Cardiac muscle cell (in vitro differentiated cells and primary cell): Measurements from ENCODE around the gene ADSL. TPM values are rescaled to one million over a fixed set of nuclear protein-coding genes. Genes with fewer than 3 reads are reported as not detected.

Source experiments
- DNase-seq, 2 donors: peaks; one replicate each; pipeline versions ENCODE4 v3.0.0 to v3.0.0-alpha.2; 2010 to 2017; ENCODE audit warnings: low read depth in 1 of 2, low spot score in 1 of 2
- H3K27ac ChIP-seq: fragments of 200-600 bp; sonication (generic); 2 replicates; pipeline ENCODE4 v1.5.1; 2016
- H3K27me3 ChIP-seq: fragments of 200-600 bp; sonication (generic); 2 replicates; pipeline ENCODE4 v1.6.0; 2016; ENCODE audit warnings: control low read depth
- H3K36me3 ChIP-seq: fragments of 200-600 bp; sonication (generic); 2 replicates; pipeline ENCODE4 v1.5.1; 2016; ENCODE audit warnings: control low read depth
- H3K4me1 ChIP-seq: fragments of 200-600 bp; sonication (generic); 2 replicates; pipeline ENCODE4 v1.8.1; 2017; ENCODE audit warnings: low read depth, mild to moderate bottlenecking, mixed run types
- H3K4me3 ChIP-seq: fragments of 200-600 bp; sonication (generic); 2 replicates; pipeline ENCODE4 v1.5.1; 2016; ENCODE audit warnings: mild to moderate bottlenecking
- H3K9me3 ChIP-seq: fragments of 200-600 bp; sonication (generic); 2 replicates; pipeline ENCODE4 v1.5.1; 2017; ENCODE audit warnings: low read depth, mild to moderate bottlenecking, control low read depth
- polyA plus RNA-seq: library from polyadenylated mRNA; unstranded; fragments of >200 nt; fragmentation: Nextera tagmentation; extraction: Ambion mirVana; gene quantifications from 2 replicates; pipeline ENCODE4 v1.2.1, GENCODE V29; 2016
- total RNA-seq: library from RNA; depleted of rRNA; stranded (reverse); fragments of >200 nt; gene quantifications from 2 replicates; pipeline ENCODE4 v1.2.3, GENCODE V29; 2016
- TF ChIP-seq, protein P1 (sequence below): IDR thresholded peaks from 2 replicates; pipeline ENCODE4 v1.5.1; 2012; ENCODE audit warnings: low read depth, mild to moderate bottlenecking, low read length

ADSL gene
- total and polyA plus RNA-seq, 2 experiments from 2014 or later = 110 to 116 TPM

DNA sequence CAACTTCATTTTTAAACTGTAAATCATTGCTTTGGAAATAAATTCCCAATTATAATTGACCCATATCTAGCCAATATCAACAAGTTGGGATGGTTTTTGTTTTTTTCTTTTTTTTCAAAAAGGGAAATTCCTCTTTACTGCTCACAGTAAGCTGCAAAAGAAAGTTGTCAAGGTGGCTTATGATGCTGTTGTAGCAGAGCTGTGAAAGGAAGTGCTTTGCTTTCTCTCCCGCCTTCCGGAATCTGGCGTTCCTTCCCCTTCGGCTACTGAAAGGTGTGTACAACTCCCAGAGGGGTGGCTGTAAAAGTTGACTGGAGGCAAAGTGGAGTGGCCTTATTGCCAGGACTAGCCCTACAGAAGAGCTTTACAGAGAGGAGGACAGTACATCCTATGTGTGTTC lies 16.2 kb upstream of the ADSL start:
- no peak for DNase-seq
- Histone ChIP-seq H3K36me3 (peaks cover 34% of the 10 kb centered on the region), H3K4me1 (no peaks in the 10 kb centered on the region), H3K27ac (peak overlapping the region; percentile 12), H3K9me3 (no peaks in the 10 kb centered on the region), H3K4me3 (no peak overlapping the region), H3K27me3 (no peaks in the 10 kb centered on the region)
- TF ChIP-seq, protein P1, sequence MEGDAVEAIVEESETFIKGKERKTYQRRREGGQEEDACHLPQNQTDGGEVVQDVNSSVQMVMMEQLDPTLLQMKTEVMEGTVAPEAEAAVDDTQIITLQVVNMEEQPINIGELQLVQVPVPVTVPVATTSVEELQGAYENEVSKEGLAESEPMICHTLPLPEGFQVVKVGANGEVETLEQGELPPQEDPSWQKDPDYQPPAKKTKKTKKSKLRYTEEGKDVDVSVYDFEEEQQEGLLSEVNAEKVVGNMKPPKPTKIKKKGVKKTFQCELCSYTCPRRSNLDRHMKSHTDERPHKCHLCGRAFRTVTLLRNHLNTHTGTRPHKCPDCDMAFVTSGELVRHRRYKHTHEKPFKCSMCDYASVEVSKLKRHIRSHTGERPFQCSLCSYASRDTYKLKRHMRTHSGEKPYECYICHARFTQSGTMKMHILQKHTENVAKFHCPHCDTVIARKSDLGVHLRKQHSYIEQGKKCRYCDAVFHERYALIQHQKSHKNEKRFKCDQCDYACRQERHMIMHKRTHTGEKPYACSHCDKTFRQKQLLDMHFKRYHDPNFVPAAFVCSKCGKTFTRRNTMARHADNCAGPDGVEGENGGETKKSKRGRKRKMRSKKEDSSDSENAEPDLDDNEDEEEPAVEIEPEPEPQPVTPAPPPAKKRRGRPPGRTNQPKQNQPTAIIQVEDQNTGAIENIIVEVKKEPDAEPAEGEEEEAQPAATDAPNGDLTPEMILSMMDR = no peak

DNA sequence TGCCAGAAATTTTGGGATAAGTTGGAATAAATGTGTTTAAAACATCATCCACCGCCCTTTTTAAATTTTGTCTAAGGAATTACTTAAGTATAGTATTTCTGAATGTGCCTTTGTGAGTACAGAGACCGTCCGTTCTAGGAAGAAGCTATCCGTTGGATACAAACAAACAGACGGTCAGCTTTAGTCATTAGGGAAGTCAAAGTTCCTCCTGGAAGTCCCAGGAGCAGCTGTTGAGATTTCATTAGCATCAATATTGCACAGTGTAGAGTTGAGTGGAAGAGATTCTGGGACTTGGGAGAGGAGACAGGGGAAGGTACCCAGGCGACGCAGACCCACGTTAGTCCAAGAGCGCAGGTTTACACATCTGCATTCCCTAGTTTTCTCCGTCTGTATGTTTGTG lies 15.7 kb upstream of the ADSL start:
- Histone ChIP-seq H3K27me3 (no peaks in the 10 kb centered on the region), H3K4me1 (no peaks in the 10 kb centered on the region), H3K27ac (no peak overlapping the region), H3K9me3 (no peaks in the 10 kb centered on the region), H3K36me3 (peaks cover 32% of the 10 kb centered on the region), H3K4me3 (no peak overlapping the region)
- TF ChIP-seq, protein P1 = no peak
- no peak for DNase-seq

DNA sequence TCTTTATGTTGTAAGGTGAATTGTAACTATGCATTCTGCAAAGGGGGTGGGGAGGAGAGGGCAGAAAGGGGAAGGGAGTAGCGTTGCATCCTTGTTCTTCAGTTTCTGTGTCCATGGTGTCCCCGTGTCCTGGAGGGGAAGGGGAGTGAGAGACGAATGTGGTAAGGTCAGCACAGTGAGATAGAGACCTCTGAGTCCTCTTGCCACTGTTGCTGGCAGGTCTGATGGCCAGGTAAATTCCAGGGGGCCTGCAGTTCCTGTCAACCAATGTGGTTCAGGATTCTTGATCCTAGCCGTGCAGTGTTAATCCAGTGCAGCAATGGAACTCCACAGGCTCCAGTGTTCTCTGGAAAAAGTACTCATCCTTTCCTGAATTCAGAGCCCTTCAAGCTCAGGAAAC lies 14.6 kb upstream of the ADSL start:
- Histone ChIP-seq H3K36me3 (peaks cover 30% of the 10 kb centered on the region), H3K4me1 (no peaks in the 10 kb centered on the region), H3K27me3 (no peaks in the 10 kb centered on the region), H3K4me3 (no peak overlapping the region), H3K9me3 (no peaks in the 10 kb centered on the region), H3K27ac (no peak overlapping the region)
- TF ChIP-seq, protein P1 = no peak
- DNase-seq = no peak

DNA sequence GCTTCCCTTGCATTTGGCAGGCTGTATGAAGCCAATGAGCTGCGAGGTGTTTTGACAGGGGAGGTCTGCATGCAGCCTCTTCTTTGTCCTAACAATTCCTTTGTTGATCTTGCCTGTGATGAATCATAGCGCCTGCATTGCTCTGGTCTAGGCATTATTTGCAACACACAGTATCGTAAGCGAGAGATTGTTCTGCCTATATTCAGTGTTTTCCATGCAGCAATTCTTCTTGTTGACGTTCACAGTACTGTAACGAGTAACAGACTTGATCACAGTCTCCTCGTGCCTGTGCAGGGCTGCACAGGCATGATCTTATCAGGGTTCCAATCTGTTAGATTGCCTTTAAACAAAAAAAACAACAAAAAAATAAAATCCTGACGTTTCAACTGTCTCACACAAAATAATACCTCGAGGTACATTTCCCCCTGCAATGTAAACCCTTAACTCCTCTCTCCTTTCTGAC lies 13.9 kb upstream of the ADSL start:
- no peak overlapping the region for H3K27ac ChIP-seq
- TF ChIP-seq, protein P1 = no peak
- DNase-seq = peak in 1 of 2 donors; percentile 50
- H3K36me3 ChIP-seq = peaks cover 24% of the 10 kb centered on the region
- H3K4me1 ChIP-seq = no peaks in the 10 kb centered on the region
- no peak overlapping the region for H3K4me3 ChIP-seq
- H3K27me3 ChIP-seq = no peaks in the 10 kb centered on the region
- H3K9me3 ChIP-seq = no peaks in the 10 kb centered on the region

DNA sequence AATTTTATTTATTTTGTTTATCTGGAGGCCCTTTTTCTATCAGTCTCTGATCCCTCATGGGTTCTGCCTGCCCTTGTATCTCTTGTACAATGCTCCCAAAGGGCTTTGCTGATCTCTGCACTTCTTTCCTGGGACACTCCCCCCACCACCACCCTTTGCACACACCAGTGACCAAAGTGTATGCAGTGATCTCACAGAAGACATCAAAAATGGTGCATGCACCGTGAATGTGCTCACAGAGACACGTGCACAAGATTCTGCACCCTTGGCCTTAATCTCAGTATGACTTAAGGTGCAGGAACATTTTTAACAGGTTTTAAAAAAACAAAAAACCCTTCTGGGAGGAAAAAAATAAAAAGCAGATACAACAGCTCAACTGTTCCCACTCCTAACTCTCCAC lies 12.2 kb upstream of the ADSL start:
- no peak overlapping the region for H3K27ac ChIP-seq
- DNase-seq = no peak

More for the DNA sequence above, 12.2 kb upstream of the ADSL start:
- TF ChIP-seq, protein P1 = no peak
- Histone ChIP-seq H3K9me3 (no peaks in the 10 kb centered on the region), H3K36me3 (peaks cover 23% of the 10 kb centered on the region), H3K4me3 (no peak overlapping the region), H3K4me1 (no peaks in the 10 kb centered on the region), H3K27me3 (no peaks in the 10 kb centered on the region)
